ENCODE results near the gene CCDC187. TPM values are rescaled to one million over a fixed set of nuclear protein-coding genes. Genes with fewer than 3 reads are reported as not detected.
A peak's percentile ranks its signal among the peaks of the same experiment; 100 is the strongest.

The CCDC187 gene
- total RNA-seq, 1 donor from 2014 or later, result not detected

GRCh38 chr9:136339173-136339957 lies 35.5 kb upstream of the CCDC187 start:
- peak; percentile 83 for DNase-seq

GRCh38 chr9:136338511-136338910 lies 34.6 kb upstream of the CCDC187 start:
- DNase-seq, result no peak

- no peak for DNase-seq
Measured at GRCh38 chr9:136337416-136338395, 33.8 kb upstream of the CCDC187 start.

DNA sequence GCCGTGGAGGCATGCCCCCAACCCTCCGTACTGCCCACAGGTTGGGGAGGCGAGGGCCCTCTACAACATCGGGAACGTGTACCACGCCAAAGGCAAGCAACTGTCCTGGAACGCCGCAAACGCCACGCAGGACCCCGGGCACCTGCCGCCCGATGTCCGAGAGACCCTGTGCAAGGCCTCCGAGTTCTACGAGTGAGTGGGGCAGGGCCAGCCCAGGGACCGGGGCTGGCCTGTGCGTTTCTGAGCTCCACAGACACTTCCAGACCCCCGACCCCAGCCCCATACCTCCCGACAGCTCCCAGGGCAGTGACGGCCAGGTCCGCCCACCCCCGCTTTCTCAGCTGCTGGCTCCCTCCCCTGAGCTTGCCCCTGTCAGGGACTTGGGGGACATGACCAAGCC lies 33.0 kb upstream of the CCDC187 start:
- DNase-seq, result no peak

GRCh38 chr9:136336156-136336870 lies 32.4 kb upstream of the CCDC187 start:
- no peak for DNase-seq

DNA sequence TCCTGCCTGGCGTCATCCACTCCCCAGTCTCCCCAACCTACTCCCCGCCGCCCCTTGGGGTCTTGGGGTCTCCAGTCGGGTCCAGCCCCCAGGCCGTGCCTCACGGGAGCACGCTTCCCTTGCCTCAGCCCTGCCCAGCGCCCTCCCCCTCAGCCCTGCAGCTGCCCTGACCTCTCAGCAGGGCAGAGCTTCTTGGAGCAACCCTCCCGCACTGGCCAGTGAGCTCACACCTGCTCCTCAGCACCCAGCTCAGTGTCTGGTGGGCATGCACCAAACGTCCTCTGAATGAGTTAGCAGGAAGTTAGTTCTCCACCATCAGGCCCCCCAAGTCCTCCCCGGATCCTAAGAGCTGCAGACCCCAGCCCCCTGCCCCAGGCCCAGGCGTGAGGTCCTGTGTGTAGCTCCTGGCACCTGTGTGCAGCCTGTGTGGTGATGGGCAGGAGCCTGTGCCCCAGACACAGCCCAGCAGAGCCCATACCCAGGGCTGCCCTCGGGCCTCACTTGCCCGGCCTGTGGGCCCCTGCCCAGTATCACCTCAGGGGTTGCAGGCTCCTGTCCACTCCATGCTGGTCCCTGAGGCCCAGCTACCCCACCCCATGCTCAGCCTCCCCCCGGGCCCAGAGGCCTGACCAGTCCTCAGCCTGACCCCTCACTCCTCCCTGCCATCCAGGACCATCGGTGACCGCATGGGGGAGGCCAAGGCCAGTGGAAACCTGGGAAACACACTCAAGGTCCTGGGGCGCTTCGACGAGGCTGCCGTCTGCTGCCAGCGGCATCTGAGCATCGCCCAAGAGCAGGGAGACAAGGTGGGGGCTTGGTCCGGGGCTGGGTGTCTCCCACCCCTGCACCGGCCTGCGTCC lies 31.6 kb upstream of the CCDC187 start:
- no peak for DNase-seq

DNA sequence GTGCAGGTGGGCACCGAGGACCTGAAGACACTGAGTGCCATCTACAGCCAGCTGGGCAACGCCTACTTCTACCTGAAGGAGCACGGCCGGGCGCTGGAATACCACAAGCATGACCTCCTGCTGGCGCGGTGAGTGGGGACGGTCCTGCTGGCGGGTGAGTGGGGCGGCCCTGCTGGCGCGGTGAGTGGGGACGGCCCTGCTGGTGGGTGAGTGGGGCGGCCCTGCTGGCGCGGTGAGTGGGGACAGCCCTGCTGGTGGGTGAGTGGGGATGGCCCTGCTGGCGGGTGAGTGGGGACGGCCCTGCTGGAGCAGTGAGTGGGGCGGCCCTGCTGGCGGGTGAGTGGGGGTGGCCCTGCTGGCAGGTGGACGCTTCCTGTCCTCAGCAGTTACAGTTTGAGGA lies 30.6 kb upstream of the CCDC187 start:
- no peak for DNase-seq

DNA sequence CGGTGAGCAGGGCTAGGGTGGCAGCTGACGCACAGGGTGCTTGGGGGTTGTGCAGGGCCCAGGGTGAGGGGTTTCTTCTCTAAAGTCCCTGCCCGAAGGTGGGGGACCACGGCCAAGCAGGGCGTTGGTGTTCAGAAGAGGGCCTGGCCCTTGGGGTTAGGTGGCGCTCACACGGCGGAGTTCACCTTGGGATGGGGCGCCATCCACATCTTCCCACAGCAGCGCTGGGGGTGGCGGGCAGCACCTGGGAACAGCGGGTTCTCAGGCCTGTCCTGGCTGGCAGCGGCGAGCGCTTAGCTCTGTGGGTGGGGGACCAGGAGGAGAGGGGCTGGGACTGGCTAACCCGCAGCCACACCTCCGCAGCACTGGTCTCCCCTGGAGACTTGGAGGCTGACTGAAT lies 29.6 kb upstream of the CCDC187 start:
- no peak for DNase-seq

DNA sequence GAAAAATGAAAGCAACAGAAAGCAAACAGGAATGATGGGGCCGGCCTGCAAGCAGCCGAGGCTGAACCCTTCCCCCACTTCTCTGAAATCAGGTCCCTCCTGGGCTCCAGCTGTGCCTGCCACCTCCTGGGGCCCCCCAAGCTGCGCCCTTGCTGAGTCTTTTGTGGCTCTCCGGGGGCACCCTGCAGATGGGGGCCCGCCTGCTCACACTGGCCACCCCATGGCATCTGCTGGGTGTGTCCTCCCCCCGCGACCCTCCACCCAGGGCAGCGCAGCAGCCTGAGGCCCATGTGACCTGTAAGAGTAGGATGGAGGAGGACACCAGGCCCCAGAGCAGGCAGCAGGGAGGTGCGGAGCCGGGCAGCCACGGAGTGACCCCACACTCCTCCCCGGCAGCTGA lies 29.2 kb upstream of the CCDC187 start:
- DNase-seq, result no peak

- DNase-seq, result no peak
Measured at GRCh38 chr9:136332482-136332983, 28.6 kb upstream of the CCDC187 start.

DNA sequence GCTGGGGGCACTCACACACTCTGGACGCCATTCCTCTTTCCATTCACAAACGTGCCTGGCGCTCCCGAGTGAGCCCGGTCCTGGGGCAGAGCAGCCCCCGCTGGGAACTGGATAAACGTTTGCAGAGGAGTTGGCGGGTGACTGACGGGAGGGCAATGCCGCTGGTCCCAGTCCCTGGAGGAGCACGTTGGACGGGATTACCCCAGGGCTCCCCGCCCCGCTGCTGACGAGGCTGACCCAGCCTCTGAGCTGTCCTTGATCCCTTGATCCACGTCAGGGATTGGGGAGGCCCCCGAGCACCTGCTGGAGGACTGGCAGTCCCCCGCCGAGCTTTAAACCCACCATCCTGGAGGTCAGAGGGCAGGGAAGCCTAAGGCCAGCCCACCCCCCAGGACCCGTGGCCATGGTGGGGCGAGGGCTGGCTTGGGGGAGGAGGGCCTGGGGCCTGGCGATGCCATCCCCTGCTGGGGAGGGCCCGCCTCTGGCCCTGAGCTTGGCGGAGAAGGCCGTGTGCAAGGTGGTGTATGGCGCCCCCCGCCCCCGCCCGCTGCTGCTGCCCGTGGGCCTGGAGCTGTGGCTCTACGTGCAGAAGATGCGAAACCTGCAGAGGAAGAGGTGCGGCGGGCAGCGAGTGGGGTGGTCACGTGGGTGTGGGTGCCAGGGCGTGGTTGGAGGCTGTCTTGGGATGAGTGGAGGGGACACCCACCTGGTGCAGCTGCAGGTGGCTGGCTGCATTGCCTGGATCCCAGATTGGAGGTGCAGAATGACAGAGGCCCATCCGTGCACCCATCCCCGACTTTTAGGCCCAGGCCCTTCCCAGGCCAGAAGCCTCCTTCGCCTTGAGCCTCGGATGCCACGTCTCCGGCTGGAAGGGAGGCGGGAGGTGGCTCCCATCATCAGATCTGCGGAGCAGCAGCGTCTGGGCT lies 27.9 kb upstream of the CCDC187 start:
- no peak for DNase-seq

GRCh38 chr9:136331030-136331429 lies 27.1 kb upstream of the CCDC187 start:
- DNase-seq, result no peak

GRCh38 chr9:136330406-136330990 lies 26.6 kb upstream of the CCDC187 start:
- peak; percentile 46 for DNase-seq

DNA sequence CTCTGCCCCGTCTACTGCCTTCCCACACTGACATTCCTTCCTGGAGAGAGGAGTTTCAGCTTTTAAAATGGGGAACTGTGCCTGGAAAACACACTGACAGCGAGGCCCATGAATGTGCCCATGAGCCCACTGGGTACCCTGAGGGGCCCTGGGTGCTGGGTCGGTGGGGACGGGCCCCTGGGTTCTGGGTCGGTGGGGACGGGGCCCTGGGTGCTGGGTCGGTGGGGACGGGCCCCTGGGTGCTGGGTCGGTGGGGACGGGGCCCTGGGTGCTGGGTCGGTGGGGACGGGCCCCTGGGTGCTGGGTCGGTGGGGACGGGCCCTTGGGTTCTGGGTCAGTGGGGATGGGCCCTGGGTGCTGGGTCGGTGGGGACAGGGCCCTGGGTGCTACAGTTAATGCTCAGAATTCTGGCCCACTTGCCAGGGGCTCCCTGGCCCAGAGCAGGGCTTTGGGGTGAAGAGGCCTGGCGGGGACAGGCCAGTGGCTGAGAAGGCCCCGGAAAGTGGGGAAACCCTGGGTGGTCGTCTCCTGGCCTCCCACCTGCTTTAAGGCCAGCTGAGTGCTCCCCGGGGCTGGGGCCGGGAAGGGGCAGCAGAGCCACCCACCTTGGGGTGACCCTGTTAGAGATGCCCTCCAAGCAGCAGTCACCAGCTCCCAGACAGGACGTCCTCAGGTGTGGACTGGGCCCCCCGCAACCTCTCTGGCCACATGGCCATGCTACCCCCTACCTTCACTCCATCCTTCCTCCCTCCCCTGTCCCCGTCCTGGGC lies 25.9 kb upstream of the CCDC187 start:
- DNase-seq, result no peak

DNA sequence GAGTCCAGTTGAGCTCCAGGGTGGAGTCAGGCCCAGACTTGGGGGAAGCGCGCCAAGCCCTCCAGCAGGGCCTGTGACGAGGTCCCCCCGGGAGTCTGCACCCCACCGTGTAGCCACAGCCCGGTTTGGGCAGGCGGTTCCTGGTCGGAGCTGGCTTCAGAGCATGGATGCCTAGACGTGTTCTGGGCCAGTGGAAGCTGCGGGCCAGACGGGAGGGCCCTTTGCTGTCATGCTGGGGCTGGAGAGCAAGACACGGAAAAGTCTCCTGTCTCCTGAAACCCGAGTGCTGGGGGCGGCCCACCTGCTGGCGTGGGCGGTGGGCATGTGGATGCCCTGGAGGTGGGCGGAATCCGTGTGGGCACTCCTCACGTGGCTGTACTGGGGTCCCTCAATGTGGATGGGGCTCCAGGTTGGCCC lies 25.3 kb upstream of the CCDC187 start:
- no peak for DNase-seq

- DNase-seq, result peak; percentile 41
Measured at GRCh38 chr9:136328622-136329041, 24.7 kb upstream of the CCDC187 start.

DNA sequence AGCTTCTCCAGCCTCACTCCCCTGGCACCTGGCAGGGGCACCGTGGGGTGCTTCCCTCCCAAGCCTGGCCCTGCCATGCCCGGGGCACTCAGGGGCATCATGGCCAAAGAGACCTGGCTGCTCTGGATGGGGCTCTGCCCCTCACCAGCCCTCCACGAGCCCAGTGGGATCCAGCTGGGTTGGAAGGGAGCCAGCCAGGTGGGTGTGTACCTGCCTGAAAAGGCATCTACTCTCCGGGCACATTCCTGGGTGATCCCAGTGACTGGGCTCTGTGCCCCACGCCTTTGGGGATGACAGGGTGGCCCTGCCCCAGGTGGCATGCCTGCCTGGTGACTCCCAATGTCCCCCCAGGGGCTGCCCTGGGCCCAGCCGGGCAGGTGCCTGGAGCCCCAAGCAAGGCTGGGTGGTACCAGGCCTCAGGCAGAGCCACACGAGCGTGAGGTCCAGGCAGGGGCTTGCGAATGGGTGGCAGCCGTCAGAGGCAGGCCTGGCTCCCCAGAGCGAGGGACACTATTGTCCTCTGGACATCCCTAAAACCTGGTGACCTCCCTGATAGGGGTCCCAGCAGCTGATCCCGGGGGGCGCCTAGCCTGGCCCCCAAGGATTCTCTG lies 24.2 kb upstream of the CCDC187 start:
- DNase-seq, result peak; percentile 13

- DNase-seq, result peak; percentile 73
Measured at GRCh38 chr9:136327304-136327974, 23.5 kb upstream of the CCDC187 start, which contains the start of gene GPSM1. TSS of gene GPSM1 (plus strand) at chr9:136327539. CDS start at chr9:136327696, 157 bp downstream.

Data from dermis blood vessel endothelial cell (primary cell).